Inflammatory macrophage treated with lipopolysaccharide for 4 hours (primary cell): ENCODE data around the gene MAFF.
A peak's percentile ranks its signal among the peaks of the same experiment; 100 is the strongest.
"Not testable (repeated sequence)": the region's sequence is repeated elsewhere in the genome, so short reads cannot be mapped to it uniquely, and the experiment has no call there.

Experiments used
- DNase-seq: peaks from one replicate; pipeline ENCODE4 v3.0.0-alpha.2; 2020

Gene MAFF

GRCh38 chr22:38177926-38178604, 23.7 kb upstream of the MAFF start:
- DNase-seq, result no peak

GRCh38 chr22:38178605-38178937, 23.2 kb upstream of the MAFF start:
- not testable (repeated sequence) for DNase-seq

GRCh38 chr22:38180841-38181452, 20.8 kb upstream of the MAFF start:
- peak; percentile 83 for DNase-seq

- peak; percentile 100 for DNase-seq
Measured at GRCh38 chr22:38181453-38182200, 20.2 kb upstream of the MAFF start, which contains the start of gene PLA2G6. Gene PLA2G6, minus strand, starts transcription at chr22:38181830. Its CDS starts 12,404 bp downstream, at chr22:38169426.

- DNase-seq, result no peak
Measured at GRCh38 chr22:38184788-38185187, 17.0 kb upstream of the MAFF start.

GRCh38 chr22:38186429-38186828, 15.4 kb upstream of the MAFF start:
- DNase-seq, result no peak

GRCh38 chr22:38187413-38188212, 14.2 kb upstream of the MAFF start:
- DNase-seq, result no peak

GRCh38 chr22:38189104-38189503, 12.7 kb upstream of the MAFF start:
- no peak for DNase-seq

- DNase-seq, result no peak
Measured at GRCh38 chr22:38190581-38190980, 11.2 kb upstream of the MAFF start.

- no peak for DNase-seq
Measured at GRCh38 chr22:38191055-38191454, 10.7 kb upstream of the MAFF start.

- no peak for DNase-seq
Measured at GRCh38 chr22:38191731-38192474, 9.9 kb upstream of the MAFF start.

- DNase-seq, result no peak
Measured at GRCh38 chr22:38192475-38192863, 9.3 kb upstream of the MAFF start.

GRCh38 chr22:38193580-38193979, 8.2 kb upstream of the MAFF start:
- DNase-seq, result peak; percentile 80

GRCh38 chr22:38196791-38197419, 4.9 kb upstream of the MAFF start:
- DNase-seq, result no peak

- no peak for DNase-seq
Measured at GRCh38 chr22:38199826-38200559, 1.8 kb upstream of the MAFF start.

GRCh38 chr22:38201371-38201710, 453 bp upstream of the MAFF start:
- no peak for DNase-seq

- peak; percentile 75 for DNase-seq
Measured at GRCh38 chr22:38202437-38203089, 769 bp downstream of the MAFF start.

- peak; percentile 55 for DNase-seq
Measured at GRCh38 chr22:38203090-38203810, 1.5 kb downstream of the MAFF start.

- DNase-seq, result peak; percentile 59
Measured at GRCh38 chr22:38203855-38204514, 2.2 kb downstream of the MAFF start.

- DNase-seq, result no peak
Measured at GRCh38 chr22:38204784-38205183, 3.0 kb downstream of the MAFF start.
